Midbrain (tissue), 1 donor: ENCODE data around the gene DUSP22.
"Not testable (repeated sequence)": the region's sequence is repeated elsewhere in the genome, so short reads cannot be mapped to it uniquely, and the experiment has no call there.

Experiments
- DNase-seq: peaks from one replicate; lab custom pipeline; 2025; lab: John Stamatoyannopoulos, UW

The DUSP22 gene

DNA sequence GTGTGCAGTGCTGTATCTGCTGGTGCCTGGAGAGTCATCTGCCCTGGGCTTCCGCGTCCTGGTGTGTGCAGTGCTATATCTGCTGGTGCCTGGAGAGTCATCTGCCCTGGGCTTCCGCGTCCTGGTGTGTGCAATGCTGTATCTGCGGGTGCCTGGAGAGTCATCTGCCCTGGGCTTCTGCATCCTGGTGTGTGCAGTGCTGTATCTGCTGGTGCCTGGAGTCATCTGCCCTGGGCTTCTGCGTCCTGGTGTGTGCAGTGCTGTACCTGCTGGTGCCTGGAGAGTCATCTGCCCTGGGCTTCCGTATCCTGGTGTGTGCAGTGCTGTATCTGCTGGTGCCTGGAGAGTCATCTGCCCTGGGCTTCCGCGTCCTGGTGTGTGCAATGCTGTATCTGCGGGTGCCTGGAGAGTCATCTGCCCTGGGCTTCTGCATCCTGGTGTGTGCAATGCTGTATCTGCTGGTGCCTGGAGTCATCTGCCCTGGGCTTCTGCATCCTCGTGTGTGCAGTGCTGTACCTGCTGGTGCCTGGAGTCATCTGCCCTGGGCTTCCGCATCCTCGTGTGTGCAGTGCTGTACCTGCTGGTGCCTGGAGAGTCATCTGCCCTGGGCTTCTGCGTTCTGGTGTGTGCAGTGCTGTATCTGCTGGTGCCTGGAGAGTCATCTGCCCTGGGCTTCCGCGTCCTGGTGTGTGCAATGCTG lies 33.0 kb downstream of the DUSP22 start:
- DNase-seq = not testable (repeated sequence)

DNA sequence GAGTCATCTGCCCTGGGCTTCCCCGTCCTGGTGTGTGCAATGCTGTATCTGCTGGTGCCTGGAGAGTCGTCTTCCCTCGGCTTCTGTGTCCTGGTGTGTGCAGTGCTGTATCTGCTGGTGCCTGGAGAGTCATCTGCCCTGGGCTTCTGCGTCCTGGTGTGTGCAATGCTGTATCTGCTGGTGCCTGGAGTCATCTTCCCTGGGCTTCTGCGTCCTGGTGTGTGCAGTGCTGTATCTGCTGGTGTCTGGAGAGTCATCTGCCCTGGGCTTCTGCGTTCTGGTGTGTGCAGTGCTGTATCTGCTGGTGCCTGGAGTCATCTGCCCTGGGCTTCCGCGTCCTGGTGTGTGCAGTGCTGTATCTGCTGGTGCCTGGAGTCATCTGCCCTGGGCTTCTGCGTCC lies 33.8 kb downstream of the DUSP22 start:
- DNase-seq = not testable (repeated sequence)

DNA sequence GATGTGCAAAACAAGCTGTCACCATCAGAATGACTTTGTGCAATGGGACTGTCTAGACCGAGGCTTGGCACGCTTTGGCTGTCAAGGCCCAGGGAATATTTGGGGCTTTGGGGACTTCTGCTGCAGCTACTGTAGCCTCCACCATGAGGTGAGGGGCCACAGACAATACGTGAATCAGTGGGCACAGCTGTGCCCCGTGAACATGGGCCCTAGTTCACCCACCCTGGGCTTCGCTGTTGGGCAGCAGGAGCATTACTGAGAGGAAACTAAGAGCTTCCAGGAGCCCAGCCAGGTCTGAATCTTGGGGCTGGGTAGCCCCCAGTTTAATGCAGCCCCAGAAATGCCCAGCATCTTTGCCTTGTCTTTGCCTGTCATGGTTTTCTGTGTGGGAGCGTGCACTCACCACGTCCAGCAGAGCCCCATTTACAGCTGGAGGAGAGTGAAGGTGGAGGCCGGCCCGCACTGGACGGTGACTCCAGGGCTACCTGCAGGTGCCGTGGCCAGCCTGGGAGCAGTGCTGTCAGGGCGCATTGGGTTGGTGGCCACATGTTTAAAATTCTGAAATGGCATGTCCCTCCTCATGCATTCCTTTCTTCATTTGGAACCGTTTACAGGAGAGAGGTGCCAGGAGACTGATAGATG lies 34.7 kb downstream of the DUSP22 start:
- DNase-seq = no peak

DNA sequence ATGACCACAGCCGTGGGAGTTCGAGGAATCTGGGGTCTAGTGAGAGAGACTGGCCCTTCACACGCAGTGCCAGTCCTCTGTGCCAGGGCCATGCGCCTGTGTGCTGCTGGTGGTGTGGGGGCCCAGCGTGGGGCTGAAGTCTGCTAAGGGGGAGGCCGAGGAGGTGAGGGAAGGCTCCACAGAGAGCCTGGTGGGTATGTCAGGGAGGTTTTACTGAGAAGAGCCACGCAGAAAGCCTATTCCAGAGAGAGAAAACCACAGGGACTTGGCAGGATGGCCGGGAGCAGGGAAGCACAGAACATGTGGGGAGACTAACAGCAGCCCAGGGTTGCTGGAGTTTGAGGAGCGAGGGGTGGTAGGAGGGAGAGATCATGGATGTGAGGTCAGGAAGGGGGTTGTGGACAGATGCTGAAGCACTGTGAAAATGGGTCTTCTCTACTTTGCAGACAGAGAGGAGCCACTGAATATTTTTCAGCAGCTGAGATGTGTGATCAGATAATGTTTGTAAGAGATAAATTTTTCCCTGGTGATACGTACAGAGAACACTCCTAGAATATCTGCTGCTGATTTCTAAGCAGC lies 35.3 kb downstream of the DUSP22 start:
- DNase-seq = no peak

DNA sequence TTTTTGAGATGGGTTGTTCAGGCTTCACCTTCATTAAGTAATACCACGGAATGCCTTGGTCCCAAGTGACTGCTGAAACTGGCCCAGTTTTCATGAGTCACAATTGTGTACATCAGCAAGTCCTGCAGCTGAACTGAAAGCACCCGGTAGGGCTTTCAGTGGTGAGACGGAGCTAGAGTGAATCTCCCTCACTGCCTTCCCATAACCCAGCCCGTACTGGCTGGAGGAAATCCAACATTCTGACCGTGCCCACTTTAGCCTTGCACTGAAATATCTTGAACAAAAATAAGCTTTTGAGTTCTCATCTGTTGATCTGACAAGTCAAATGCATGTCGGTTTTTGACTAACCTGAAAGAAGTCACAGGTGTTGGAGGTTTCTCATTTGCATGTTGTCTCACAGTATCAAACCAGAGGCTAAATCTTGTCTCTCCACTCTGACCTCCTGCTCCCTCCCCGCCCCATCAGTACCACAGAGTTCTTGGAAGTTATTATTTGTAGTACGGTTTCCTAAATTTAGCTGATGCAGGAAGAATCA lies 35.9 kb downstream of the DUSP22 start:
- no peak for DNase-seq

DNA sequence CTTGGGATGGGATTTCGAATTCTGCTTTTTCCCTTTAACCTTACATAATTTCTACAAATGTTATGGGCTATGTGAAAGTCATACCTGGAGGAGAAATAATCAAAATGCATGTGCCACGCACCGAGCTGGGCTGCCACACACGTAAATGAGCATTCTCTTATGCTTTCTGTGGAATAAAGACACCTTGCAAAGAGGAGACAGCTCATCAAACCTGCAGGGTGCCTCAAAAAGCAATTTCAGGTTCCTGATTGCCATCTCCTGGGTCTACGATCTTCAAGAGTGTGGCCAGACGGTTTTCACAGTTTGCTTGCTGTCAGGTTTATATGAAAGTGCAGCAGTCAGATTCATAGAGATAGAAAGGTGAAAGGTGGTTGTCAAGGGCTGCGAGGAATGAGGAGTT lies 36.6 kb downstream of the DUSP22 start:
- no peak for DNase-seq

DNA sequence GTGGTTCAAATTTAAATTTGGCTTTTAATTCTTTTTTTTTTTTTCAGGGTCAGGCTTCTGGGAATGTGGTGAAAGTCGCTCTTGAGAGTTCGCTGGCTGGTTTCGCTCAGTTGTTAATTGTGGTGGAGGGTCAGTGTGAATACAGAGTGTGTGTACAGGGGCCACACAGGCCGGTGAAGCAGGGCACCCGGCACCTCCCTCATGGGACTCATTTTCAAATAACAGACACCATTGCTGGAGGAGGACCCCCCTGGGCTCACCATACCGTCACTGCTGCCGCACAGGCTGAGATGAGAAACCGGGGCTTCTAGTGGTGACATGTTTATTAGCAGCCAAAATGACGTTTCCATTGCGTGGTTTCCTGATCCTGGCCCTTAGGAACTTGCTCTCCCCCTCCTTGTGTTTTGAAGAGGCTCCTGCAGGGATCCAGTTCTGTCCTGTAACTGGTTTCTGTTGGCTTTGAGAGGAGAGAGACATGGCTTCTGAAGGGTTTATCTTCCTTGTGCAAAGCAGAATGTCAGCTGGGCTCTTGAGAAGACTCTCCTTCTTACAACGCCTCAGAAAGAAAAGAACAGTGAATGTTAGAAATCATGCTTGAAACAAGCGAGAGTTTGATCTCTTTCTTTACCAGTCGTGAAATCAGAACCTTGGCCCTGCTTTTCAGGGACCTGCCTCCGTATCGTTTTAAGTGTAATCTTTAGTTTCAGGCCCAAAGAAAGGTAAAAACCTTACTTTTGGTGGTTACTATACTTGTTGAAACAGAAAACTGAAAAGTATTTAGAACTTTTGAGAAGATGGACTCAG lies 37.8 kb downstream of the DUSP22 start:
- no peak for DNase-seq

DNA sequence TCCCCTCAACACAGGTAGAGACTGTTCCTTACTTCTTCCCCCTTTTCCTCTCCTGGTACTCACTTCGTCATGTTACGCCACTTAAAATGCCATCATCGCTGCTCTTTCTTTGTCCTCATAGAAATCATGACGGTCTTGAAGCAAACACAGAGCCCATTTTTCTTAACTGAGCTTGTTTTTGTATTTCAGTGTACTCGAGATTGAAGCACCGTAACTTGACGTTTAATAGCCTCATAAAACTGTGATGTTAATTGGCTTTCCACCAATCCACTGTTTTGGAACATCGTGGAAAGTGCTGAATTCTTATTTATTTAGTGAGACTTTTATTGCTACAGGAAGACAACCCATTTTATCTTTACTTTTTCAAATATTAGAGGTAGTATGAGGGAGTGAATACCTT lies 38.7 kb downstream of the DUSP22 start:
- DNase-seq = no peak

DNA sequence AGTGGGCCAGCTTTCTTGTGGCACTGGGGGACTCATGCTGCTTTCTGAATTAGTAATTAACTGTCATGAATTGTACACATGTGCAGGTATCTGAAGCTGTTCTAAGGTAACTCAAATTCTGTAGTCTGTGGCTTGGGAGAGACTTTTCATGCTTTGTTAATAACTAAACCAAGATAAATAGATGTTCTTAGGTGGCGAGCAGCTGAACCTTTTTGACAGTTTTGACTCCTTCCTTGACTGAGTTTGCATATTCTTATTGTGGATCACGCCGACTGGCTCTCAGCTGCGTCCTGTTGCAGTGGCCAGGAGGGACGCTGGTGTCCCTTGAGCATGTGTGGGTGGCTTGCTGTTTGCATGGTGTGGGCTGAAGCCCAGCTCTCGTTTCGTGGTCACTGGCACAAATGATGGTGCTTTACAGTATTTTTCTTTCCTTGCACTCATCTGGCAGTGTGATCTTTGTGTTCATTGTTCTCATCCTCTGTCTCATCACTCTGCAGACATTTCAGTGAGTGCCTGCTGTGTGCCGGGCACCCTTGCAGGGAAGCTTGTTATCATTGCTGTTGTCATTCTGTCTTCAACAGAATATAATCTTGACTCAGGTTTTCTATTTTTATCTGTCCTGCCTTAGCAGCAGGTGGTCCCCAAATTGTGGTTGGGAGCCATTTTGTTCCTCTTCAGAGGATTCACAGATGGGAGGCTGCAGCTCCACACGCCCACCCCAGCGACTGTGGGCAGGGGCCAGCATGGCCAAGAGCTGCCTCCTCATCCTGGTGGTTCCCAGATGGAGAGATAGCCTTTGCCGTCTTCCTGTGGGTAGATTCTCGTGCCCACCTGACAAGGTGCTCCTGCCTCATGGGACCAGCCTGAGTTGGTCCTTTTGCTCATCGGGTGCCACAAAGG lies 39.6 kb downstream of the DUSP22 start:
- no peak for DNase-seq

DNA sequence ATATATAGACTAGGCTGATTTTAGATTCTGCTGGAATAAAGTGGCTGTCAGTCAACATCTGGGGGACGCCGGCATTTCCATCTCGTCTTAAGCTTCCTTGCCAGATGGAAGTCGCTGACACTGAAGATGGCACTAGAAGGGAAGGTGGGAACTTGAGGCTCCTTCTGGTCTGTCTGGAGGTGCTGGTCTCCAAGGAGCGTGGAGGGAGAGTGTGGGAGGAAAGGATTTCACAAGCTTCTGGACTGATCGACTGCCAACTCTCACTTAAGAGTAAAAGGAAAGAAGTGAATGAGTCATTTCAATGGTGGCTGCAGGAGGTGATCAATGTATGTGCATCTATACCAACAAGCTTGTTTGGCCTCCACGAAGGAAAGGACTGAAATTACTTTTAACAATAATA lies 40.4 kb downstream of the DUSP22 start:
- DNase-seq = no peak

DNA sequence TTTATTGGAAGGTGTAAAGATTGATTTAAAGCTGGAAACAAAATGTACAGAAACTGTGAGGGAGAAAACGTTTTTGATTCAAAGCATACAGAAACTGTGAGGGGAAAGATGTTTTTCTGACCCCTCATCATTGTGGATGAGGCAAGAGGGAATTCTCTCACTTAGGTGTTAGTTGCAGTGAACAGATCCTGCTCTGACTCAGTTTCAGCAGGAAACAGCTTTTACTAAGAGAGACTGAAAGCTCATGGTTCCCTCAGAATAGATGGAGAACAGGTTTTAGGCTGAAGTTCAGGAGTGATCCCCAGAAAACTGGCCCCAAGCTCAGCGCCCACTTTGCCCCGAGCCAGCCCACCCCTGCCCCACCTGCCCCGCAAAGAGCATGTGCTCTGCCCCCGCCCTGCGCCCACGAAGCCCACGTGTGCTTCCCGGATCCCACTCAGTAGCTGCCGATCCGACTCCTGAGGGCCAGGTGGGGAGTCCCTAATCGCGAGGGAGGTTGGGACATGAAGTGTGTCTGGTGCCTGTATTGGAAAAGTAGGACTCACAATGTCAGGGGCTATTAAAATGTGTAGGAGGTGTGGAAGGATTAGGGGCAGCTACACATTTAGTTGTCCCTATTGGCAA lies 41.2 kb downstream of the DUSP22 start:
- DNase-seq = no peak

DNA sequence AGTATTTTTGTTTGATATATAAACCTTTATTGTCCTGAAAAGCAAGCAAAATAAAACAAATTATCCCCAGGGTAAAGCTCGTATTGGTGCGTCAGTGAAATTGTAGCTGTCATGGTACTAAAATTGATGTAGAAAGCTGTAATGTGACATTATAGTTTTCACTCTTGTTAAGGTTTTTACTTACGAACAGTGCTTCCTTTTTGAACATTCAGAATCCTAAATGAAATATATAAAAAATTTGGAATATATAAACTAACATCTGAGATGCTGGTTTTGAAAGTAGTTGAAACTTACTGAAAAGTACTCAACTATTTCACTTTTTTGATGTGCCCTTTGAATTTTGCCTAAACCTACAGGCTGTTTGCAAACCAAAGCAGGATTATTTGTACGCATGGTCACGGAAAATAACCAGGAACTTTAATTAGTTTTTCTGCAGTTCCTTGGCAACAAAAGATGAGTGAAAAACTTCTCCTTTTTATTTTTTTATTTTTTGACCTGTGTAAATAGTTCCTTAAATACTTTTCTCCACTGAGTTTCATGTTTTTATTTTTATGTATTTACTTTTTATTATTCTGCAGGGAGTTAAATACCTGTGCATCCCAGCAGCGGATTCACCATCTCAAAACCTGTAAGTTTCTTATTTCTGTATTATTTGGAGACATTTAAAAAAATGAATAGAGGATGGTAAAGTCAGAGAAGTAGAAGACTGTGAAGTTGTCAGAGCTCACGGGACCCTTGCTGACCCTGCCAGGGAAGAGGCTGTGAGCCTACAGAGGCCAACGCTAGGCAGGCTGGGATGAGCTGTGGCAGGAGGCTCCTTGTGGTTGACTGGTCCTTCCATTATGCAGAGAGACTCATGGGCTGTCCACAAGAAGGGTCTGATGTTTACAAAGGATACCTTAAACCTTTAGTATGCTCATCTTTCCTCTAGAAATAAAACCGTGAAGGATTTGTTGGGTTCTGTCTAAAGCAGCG lies 42.5 kb downstream of the DUSP22 start:
- DNase-seq = no peak

DNA sequence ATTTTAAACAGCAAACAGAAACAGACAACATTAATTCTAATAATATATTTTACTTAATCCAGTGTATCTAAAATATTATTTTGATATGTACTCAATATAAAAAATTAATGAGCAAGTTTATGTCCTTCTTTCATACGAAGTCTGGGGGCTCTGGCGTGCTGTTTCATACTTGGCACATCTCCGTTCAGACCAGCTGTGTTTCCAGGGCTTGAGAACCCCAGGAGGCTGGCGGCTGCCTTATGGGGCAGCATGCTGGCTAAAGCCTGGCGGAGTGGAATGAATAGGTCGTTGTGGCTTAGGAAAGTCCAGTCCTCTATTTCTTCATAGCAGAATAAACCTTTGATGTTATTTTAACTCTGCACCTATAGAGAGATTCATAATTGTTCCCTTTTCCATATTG lies 43.3 kb downstream of the DUSP22 start:
- no peak for DNase-seq

DNA sequence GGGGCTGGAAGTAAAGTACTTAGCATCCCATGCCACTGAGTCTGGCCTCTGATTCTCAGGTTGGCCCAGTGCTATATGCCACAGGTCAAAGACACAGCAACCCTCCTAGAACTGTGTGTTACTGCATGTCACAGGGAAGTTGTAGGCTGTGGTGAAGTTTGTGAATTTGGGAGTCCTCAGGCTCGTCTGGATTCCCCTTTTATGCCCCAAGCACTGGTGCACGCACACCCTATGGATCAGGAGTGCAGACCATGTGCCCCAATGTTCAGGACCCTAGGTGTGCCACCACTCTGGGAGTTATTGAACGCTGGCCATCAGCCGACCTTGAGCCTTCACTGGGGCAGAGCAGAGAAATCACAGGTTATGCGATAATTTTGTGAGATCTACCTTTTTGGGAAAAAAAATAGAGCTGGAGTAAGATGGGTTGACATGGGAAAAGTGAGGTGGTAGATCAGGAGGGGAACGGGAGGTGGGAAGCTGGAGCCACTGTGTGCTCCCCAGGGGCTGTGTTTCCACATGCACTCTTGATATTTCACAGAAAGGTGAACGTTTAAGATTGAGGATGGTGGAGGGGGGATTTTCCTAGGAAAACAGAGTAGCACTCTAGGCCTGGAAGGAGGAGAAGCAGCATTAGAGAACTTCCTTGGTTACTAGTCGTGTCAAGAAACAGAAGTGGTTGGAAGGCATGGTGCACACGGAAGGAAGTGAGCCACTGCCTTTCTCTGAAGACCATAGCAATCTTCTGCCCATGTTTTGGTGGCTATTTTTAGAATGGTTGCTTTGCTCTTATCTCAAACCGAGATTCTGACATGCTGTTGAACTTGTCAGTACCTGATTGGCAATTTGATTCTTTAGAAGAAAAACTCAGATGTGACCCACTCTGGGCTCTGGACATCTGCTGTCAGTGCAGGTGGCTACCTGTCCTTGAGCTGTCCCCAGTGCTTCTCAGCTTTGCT lies 44.1 kb downstream of the DUSP22 start:
- DNase-seq = no peak

DNA sequence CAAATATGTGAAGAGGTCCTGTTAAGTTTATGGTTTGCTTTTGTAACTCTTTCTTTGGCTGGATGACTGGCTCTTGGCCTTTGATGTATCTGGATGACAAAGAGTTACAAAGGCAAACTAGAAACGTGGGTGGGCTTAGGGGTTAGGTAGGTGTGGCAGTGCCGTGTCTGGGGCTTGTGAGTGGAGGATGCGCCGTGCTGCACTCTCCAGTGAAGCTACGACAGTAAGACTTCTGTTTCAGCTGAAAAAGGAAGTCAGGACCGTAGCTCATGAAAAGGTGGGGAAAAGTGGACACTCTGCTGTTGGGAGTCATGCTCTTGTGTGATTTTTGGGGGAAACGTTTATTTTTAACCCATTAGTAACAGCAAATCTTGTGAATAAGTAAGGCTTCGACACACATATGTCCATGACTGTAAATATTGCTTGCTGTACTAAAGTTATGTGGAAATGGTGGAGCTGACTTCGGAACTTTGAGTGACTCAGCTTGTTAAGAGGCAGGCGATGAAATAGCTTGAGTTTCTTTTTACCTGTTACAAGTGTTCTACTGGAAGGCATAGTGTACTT lies 45.6 kb downstream of the DUSP22 start:
- no peak for DNase-seq

DNA sequence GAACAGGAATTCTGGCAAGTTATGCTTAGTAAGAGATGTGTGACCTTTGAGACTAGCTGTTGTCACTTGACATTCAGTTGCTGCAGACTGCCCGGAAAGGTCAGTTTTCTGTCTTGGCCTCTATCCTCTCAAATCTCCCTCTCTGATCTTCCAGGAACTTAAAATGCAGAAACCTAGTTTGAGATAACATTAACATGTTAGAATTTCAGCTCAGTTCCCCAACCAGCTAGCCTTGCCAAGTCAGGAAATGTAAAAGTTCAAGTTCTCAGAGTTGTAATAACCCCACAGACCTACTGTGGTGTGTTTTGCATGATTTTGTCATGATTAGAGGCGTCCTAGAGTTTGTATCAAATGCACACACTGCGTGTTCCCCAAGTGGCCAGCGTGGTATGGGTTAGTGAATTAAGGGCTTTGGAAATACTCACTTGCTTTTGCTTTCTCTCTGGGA lies 46.6 kb downstream of the DUSP22 start:
- DNase-seq = no peak

DNA sequence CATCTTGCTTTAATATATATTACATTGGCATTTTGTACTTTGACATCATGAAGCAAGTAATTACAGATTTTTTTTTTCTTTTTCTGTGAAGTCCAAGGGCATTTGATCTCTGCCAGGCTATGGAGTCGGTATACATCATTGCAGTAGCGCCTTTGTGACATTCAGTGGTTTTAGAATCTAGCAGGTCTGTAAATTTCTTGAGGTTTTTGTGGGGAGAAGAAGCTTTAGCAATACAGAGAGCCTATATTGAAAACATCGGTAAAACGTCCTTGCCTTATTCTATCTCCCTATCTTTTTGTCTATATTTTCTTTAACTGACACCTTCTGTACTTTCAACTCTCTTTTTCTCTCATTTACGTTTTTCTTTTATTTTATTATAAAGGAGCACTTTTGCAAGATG lies 47.2 kb downstream of the DUSP22 start:
- no peak for DNase-seq
